NCI-H1930 (cell line): ENCODE measurements around the gene VSIG10.
A peak's percentile ranks its signal among the peaks of the same experiment; 100 is the strongest.

Experiments used
- DNase-seq, 2 experiments: peaks; one replicate each; lab custom pipeline; 2025; lab: John Stamatoyannopoulos, UW

VSIG10 gene

GRCh38 chr12:118060301-118061010 lies 43.4 kb downstream of the VSIG10 start:
- no peak for DNase-seq

- DNase-seq = no peak
These were observed 44.2 kb downstream of the VSIG10 start for GRCh38 chr12:118059341-118060191.

GRCh38 chr12:118058881-118059280 lies 44.9 kb downstream of the VSIG10 start:
- no peak for DNase-seq

GRCh38 chr12:118058227-118058626 lies 45.6 kb downstream of the VSIG10 start:
- DNase-seq = no peak

- no peak for DNase-seq
These were observed 47.7 kb downstream of the VSIG10 start for GRCh38 chr12:118055865-118056773.

- DNase-seq = peak in 1 of 2 experiments; percentile 12
These were observed 48.7 kb downstream of the VSIG10 start for GRCh38 chr12:118055144-118055557.

- no peak for DNase-seq
These were observed 50.5 kb downstream of the VSIG10 start for GRCh38 chr12:118053071-118053985.

GRCh38 chr12:118052324-118053070 lies 51.3 kb downstream of the VSIG10 start:
- no peak for DNase-seq

- DNase-seq = no peak
These were observed 52.6 kb downstream of the VSIG10 start for GRCh38 chr12:118050972-118051910.

GRCh38 chr12:118046430-118046829 lies 57.4 kb downstream of the VSIG10 start:
- DNase-seq = no peak

GRCh38 chr12:118044577-118044976 lies 59.2 kb downstream of the VSIG10 start:
- DNase-seq = no peak

GRCh38 chr12:118044075-118044474 lies 59.7 kb downstream of the VSIG10 start:
- no peak for DNase-seq

GRCh38 chr12:118042091-118042490 lies 61.7 kb downstream of the VSIG10 start:
- DNase-seq = no peak

GRCh38 chr12:118038137-118038536 lies 65.7 kb downstream of the VSIG10 start:
- no peak for DNase-seq

GRCh38 chr12:118036672-118037411 lies 67.0 kb downstream of the VSIG10 start:
- DNase-seq = no peak

- no peak for DNase-seq
These were observed 68.4 kb downstream of the VSIG10 start for GRCh38 chr12:118035190-118036041.

GRCh38 chr12:118034429-118035189 lies 69.2 kb downstream of the VSIG10 start:
- DNase-seq = peak in 1 of 2 experiments; percentile 40
